Trophoblast cell (in vitro differentiated cells and primary cell): Measurements from ENCODE around the gene PPARG.

Source experiments
- DNase-seq, 2 donors: peaks; one replicate each; pipeline ENCODE4 v3.0.0-alpha.2; 2016
- H2AFZ ChIP-seq: 2 replicates; pipeline ENCODE4 v1.6.1; 2013; ENCODE audit warnings: low read length, moderate library complexity, mild to moderate bottlenecking; ENCODE audit not compliant: insufficient read depth, poor library complexity
- H2AK5ac ChIP-seq: 2 replicates; pipeline ENCODE4 v1.6.1; 2013; ENCODE audit warnings: mild to moderate bottlenecking, low read length
- H2BK120ac ChIP-seq: 2 replicates; pipeline ENCODE4 v1.6.1; 2013; ENCODE audit warnings: low read length, mild to moderate bottlenecking, moderate library complexity; ENCODE audit not compliant: insufficient read depth, poor library complexity
- H2BK12ac ChIP-seq: 2 replicates; pipeline ENCODE4 v1.6.1; 2013; ENCODE audit warnings: mild to moderate bottlenecking, low read length, moderate library complexity
- H2BK5ac ChIP-seq: 2 replicates; pipeline ENCODE4 v1.6.1; 2013; ENCODE audit warnings: low read length, low read depth, moderate library complexity, mild to moderate bottlenecking; ENCODE audit not compliant: poor library complexity
- H3K14ac ChIP-seq: 2 replicates; pipeline ENCODE4 v1.6.1; 2013; ENCODE audit warnings: mild to moderate bottlenecking, low read length
- H3K18ac ChIP-seq: 2 replicates; pipeline ENCODE4 v1.6.1; 2013; ENCODE audit warnings: mild to moderate bottlenecking, low read length
- H3K23ac ChIP-seq: 2 replicates; pipeline ENCODE4 v1.6.1; 2013; ENCODE audit warnings: low read length
- H3K27ac ChIP-seq: 2 replicates; pipeline ENCODE4 v1.5.1; 2013; ENCODE audit warnings: low read depth, mild to moderate bottlenecking, inconsistent platforms, low read length, moderate library complexity
- H3K27me3 ChIP-seq: 2 replicates; pipeline ENCODE4 v1.6.1; 2013; ENCODE audit warnings: inconsistent platforms, mild to moderate bottlenecking, low read length, moderate library complexity; ENCODE audit not compliant: insufficient read depth
- H3K36me3 ChIP-seq, 2 experiments: 1 replicate in 1 of 2; 2 replicates in 1 of 2; pipeline ENCODE4 v1.6.1; 2013; ENCODE audit warnings: low read length in 2 of 2, mild to moderate bottlenecking in 2 of 2, moderate library complexity in 1 of 2; ENCODE audit not compliant: insufficient read depth in 2 of 2, control insufficient read depth in 1 of 2
- H3K4ac ChIP-seq: 2 replicates; pipeline ENCODE4 v1.6.1; 2013; ENCODE audit warnings: low read depth, mild to moderate bottlenecking, low read length, moderate library complexity
- H3K4me1 ChIP-seq, 2 experiments: 1 replicate in 1 of 2; 2 replicates in 1 of 2; pipeline ENCODE4 v1.6.1; 2013; ENCODE audit warnings: low read length in 2 of 2, mild to moderate bottlenecking in 2 of 2, moderate library complexity in 1 of 2; ENCODE audit not compliant: insufficient read depth in 2 of 2, control insufficient read depth in 1 of 2
- H3K4me2 ChIP-seq: 2 replicates; pipeline ENCODE4 v1.6.1; 2013; ENCODE audit warnings: inconsistent platforms, mild to moderate bottlenecking, low read length, moderate library complexity
- H3K4me3 ChIP-seq: 2 replicates; pipeline ENCODE4 v1.5.1; 2013; ENCODE audit warnings: mild to moderate bottlenecking, low read depth, low read length, inconsistent platforms
- H3K79me1 ChIP-seq: one replicate; pipeline ENCODE4 v1.6.1; 2013; ENCODE audit warnings: low read length
- H3K79me2 ChIP-seq: 2 replicates; pipeline ENCODE4 v1.6.1; 2013; ENCODE audit warnings: low read length, mild to moderate bottlenecking; ENCODE audit not compliant: control insufficient read depth, insufficient read depth, poor library complexity
- H3K9ac ChIP-seq: 2 replicates; pipeline ENCODE4 v1.6.1; 2013; ENCODE audit warnings: mild to moderate bottlenecking, low read length
- H3K9me3 ChIP-seq: 2 replicates; pipeline ENCODE4 v1.6.1; 2013; ENCODE audit warnings: low read depth, mild to moderate bottlenecking, control low read depth, inconsistent platforms, low read length; ENCODE audit not compliant: insufficient read depth
- H4K12ac ChIP-seq: 2 replicates; pipeline ENCODE4 v1.6.1; 2013; ENCODE audit warnings: low read depth, mild to moderate bottlenecking, low read length, moderate library complexity
- H4K8ac ChIP-seq: 2 replicates; pipeline ENCODE4 v1.6.1; 2013; ENCODE audit warnings: low read depth, mild to moderate bottlenecking, low read length, moderate library complexity
- H4K91ac ChIP-seq: one replicate; pipeline ENCODE4 v1.6.1; 2013; ENCODE audit warnings: low read depth, mild to moderate bottlenecking, low read length, moderate library complexity
- WGBS: extraction: QIAGEN DNeasy Blood & Tissue Kit; methylation state at CpG from one replicate; pipeline ENCODE4 v1.1.7; 2013; ENCODE audit warnings: missing lambda C conversion rate; ENCODE audit not compliant: insufficient read length, insufficient coverage; ENCODE audit errors: extremely low coverage; 5-methylcytosine and 5-hydroxymethylcytosine counted together

PPARG gene

GRCh38 chr3:12300137-12300536 is 11.3 kb downstream of the PPARG start:
- H4K91ac ChIP-seq: no peak overlapping the region
- no peak overlapping the region for H3K14ac ChIP-seq
- H3K23ac ChIP-seq: no peak overlapping the region
- peaks cover 8 to 18% of the 10 kb centered on the region in 2 experiments for H3K4me1 ChIP-seq
- H3K36me3 ChIP-seq: no peaks in the 10 kb centered on the region
- H4K8ac ChIP-seq: no peak overlapping the region
- H2BK5ac ChIP-seq: peak overlapping the region; percentile 33
- no peak overlapping the region for H2AK5ac ChIP-seq
- H3K79me1 ChIP-seq: peaks cover 13% of the 10 kb centered on the region
- H2BK120ac ChIP-seq: peak overlapping the region; percentile 38
- H3K9me3 ChIP-seq: no peaks in the 10 kb centered on the region
- peak overlapping the region; percentile 58 for H3K27ac ChIP-seq
- peak overlapping the region; percentile 87 for H2BK12ac ChIP-seq
- H4K12ac ChIP-seq: no peak overlapping the region
- H3K79me2 ChIP-seq: no peaks in the 10 kb centered on the region
- no peak overlapping the region for H3K18ac ChIP-seq
- H3K9ac ChIP-seq: no peak overlapping the region
- no peak overlapping the region for H2AFZ ChIP-seq
- DNase-seq: peak in 1 of 2 donors; percentile 38
- no peak overlapping the region for H3K4me3 ChIP-seq
- H3K4ac ChIP-seq: peak overlapping the region; percentile 62
- no peak overlapping the region for H3K4me2 ChIP-seq
- WGBS: no CpG with 5 or more reads among the region's 4 CpGs
- no peaks in the 10 kb centered on the region for H3K27me3 ChIP-seq

DNA sequence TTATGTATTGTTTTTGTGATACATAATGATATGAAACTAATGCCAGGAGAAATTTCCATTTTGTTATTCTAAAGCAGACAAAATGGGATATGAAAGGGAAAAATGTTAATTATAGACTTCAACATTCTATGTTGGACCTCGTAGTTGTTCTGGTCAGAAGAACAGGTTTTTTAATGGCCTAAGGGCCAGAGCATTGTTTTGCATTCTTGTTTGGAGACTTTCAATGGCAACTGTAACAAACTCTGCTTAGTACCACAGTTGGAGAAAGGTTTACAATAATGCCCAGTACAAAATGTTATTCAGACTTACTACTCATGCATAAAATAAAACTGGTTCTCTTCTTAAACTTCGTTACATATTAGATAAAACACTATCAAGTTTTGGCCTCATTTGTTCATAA is 12.2 kb downstream of the PPARG start:
- Histone ChIP-seq H3K9me3 (no peaks in the 10 kb centered on the region), H4K8ac (no peak overlapping the region), H2AK5ac (no peak overlapping the region), H3K36me3 (no peaks in the 10 kb centered on the region), H2BK120ac (no peak overlapping the region), H2BK12ac (no peak overlapping the region), H4K91ac (no peak overlapping the region), H3K79me2 (no peaks in the 10 kb centered on the region), H2AFZ (no peak overlapping the region), H3K4me1 (peaks cover 8 to 18% of the 10 kb centered on the region in 2 experiments), H3K27ac (no peak overlapping the region), H3K23ac (no peak overlapping the region), H3K9ac (no peak overlapping the region), H3K4me2 (no peak overlapping the region), H3K79me1 (peaks cover 13% of the 10 kb centered on the region), H3K4ac (no peak overlapping the region), H3K27me3 (no peaks in the 10 kb centered on the region), H4K12ac (no peak overlapping the region), H2BK5ac (no peak overlapping the region), H3K4me3 (no peak overlapping the region), H3K18ac (no peak overlapping the region), H3K14ac (no peak overlapping the region)
- peak; percentile 70 to 88 for DNase-seq
- no CpG with 5 or more reads among the region's 2 CpGs for WGBS

DNA sequence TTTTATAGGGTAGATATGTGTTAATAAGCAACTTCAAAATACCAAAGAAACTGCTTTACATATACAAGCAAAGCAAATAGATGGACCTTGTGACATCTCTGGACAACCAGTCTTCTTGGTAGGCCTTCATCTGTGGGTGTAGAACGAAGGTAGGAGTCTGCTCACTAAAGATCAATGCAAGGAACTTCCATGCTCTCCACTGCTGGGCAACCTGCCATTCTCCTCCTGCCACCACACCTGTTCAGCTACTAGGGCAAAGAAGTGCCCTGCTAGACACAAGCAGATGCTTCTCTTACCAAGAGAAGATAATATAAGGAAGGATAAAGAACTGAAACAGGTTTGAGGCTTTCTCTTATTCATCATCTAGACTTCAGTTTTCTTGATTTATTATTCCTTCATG is 12.6 kb downstream of the PPARG start:
- no peak for DNase-seq
- Histone ChIP-seq H3K27ac (peak overlapping the region; percentile 37), H3K4me2 (no peak overlapping the region), H2AFZ (no peak overlapping the region), H4K91ac (peak overlapping the region; percentile 67), H2BK120ac (peak overlapping the region; percentile 74), H3K9ac (no peak overlapping the region), H3K14ac (peak overlapping the region; percentile 33), H2AK5ac (no peak overlapping the region), H3K4me1 (peaks cover 6 to 16% of the 10 kb centered on the region in 2 experiments), H3K4me3 (no peak overlapping the region), H3K4ac (peak overlapping the region; percentile 22), H4K12ac (no peak overlapping the region), H3K79me1 (peaks cover 11% of the 10 kb centered on the region), H3K9me3 (no peaks in the 10 kb centered on the region), H3K36me3 (no peaks in the 10 kb centered on the region), H3K23ac (no peak overlapping the region), H2BK12ac (peak overlapping the region; percentile 37), H2BK5ac (peak overlapping the region; percentile 55), H3K18ac (peak overlapping the region; percentile 45), H3K27me3 (no peaks in the 10 kb centered on the region), H4K8ac (no peak overlapping the region), H3K79me2 (peaks cover 3% of the 10 kb centered on the region)
- no CpG with 5 or more reads among the region's 1 CpG for WGBS

DNA sequence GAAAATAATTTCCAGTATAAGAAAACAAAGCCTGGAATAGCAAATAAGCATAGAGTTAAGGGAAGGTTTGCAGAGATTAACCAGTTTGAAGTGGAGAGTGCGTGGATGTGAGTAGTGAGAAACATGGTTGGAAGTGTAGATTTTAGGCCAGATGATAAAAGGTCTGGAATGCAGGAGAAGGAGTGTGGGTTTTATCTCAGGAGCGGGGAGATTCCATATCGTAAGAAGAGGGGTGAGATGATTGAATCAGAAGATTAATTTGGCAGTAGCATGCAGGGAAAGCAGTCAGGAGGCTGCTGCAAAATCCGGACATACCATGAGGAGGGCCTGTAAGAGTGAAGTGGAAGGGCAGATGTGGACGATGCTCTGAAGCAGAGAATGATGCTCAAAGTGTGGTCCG is 13.7 kb downstream of the PPARG start:
- no peaks in the 10 kb centered on the region for H3K36me3 ChIP-seq
- peaks cover 3% of the 10 kb centered on the region for H3K79me2 ChIP-seq
- no peak overlapping the region for H3K18ac ChIP-seq
- no peak overlapping the region for H3K14ac ChIP-seq
- no peak overlapping the region for H2AFZ ChIP-seq
- no peak overlapping the region for H4K12ac ChIP-seq
- no peak overlapping the region for H3K27ac ChIP-seq
- no peak overlapping the region for H3K23ac ChIP-seq
- H2BK12ac ChIP-seq: no peak overlapping the region
- H4K91ac ChIP-seq: no peak overlapping the region
- peak overlapping the region; percentile 65 for H3K4ac ChIP-seq
- WGBS: 100% methylated on average over 1 of the region's 6 CpGs
- peaks cover 6 to 16% of the 10 kb centered on the region in 2 experiments for H3K4me1 ChIP-seq
- no peak overlapping the region for H2BK5ac ChIP-seq
- no peak overlapping the region for H3K9ac ChIP-seq
- no peak overlapping the region for H3K4me2 ChIP-seq
- H3K79me1 ChIP-seq: peaks cover 11% of the 10 kb centered on the region
- no peak overlapping the region for H3K4me3 ChIP-seq
- no peaks in the 10 kb centered on the region for H3K27me3 ChIP-seq
- no peak overlapping the region for H4K8ac ChIP-seq
- H3K9me3 ChIP-seq: no peaks in the 10 kb centered on the region
- no peak for DNase-seq
- no peak overlapping the region for H2AK5ac ChIP-seq
- no peak overlapping the region for H2BK120ac ChIP-seq
